ENCODE measurements around the gene CHD6.

CHD6 gene

GRCh38 chr20:41470362-41471095 is 147.6 kb downstream of the CHD6 start:
- ChIA-PET CTCF (no interaction called here), POLR2A (no interaction called here)
- H3K9me3 ChIP-seq (ENCODE audit: control insufficient read depth, insufficient read depth, low read depth, low read length), result no peaks in the 10 kb centered on the region
- no peak overlapping the region for H3K27ac ChIP-seq (ENCODE audit: extremely low read depth, low read depth, low read length)
- TF ChIP-seq ZNF394 (tag by site-specific recombination; IDR thresholded peaks at IDR 0.05; ENCODE audit: borderline replicate concordance) (peak; percentile 57; the same call in 1 of the 2 replicates), PRDM6 (tag by site-specific recombination; IDR thresholded peaks at IDR 0.05) (no peak), ZNF660 (tag by site-specific recombination; IDR thresholded peaks at IDR 0.05) (no peak)
- peaks cover 3 to 62% of the 10 kb centered on the region in 2 experiments; a peak in 2 of 3 replicates for H3K36me3 ChIP-seq (ENCODE audit: control insufficient read depth in 2 of 2, insufficient read depth in 1 of 2, low read length in 2 of 2)
- H3K4me1 ChIP-seq (ENCODE audit: control insufficient read depth, insufficient read depth, low read length), result peaks cover 2% of the 10 kb centered on the region; the same call in 1 of the 2 replicates
- no peak overlapping the region for H3K4me3 ChIP-seq (ENCODE audit: low read depth, low read length)

GRCh38 chr20:41469868-41470267 is 148.3 kb downstream of the CHD6 start:
- CTCF ChIA-PET, result no interaction called here
- no peak overlapping the region for H3K27ac ChIP-seq (ENCODE audit: extremely low read depth, low read depth, low read length)
- H3K9me3 ChIP-seq (ENCODE audit: control insufficient read depth, insufficient read depth, low read depth, low read length), result no peaks in the 10 kb centered on the region
- peaks cover 3 to 63% of the 10 kb centered on the region in 2 experiments; a peak in 2 of 3 replicates for H3K36me3 ChIP-seq (ENCODE audit: control insufficient read depth in 2 of 2, insufficient read depth in 1 of 2, low read length in 2 of 2)
- TF ChIP-seq EGR2 (tag by site-specific recombination; IDR thresholded peaks at IDR 0.05; ENCODE audit: low read depth) (peak; percentile 81), KLF7 (tag by site-specific recombination; IDR thresholded peaks at IDR 0.05; ENCODE audit: borderline replicate concordance) (no peak), ZFHX2 (tag by site-specific recombination; conservative IDR thresholded peaks at IDR 0.05) (peak; percentile 53)
- POLR2A ChIA-PET, result no interaction called here
- no peaks in the 10 kb centered on the region for H3K4me1 ChIP-seq (ENCODE audit: control insufficient read depth, insufficient read depth, low read length)
- no peak overlapping the region for H3K4me3 ChIP-seq (ENCODE audit: low read depth, low read length)

- peaks cover 3 to 69% of the 10 kb centered on the region in 2 experiments; a peak in 2 of 3 replicates for H3K36me3 ChIP-seq (ENCODE audit: control insufficient read depth in 2 of 2, insufficient read depth in 1 of 2, low read length in 2 of 2)
- ChIA-PET CTCF (no interaction called here), POLR2A (no interaction called here)
Observed at GRCh38 chr20:41468994-41469600, 149.1 kb downstream of the CHD6 start.

GRCh38 chr20:41467690-41468089 is 150.5 kb downstream of the CHD6 start:
- CTCF ChIA-PET, result no interaction called here
- Histone ChIP-seq H3K36me3 (ENCODE audit: control insufficient read depth in 2 of 2, insufficient read depth in 1 of 2, low read length in 2 of 2) (peaks cover 3 to 63% of the 10 kb centered on the region in 2 experiments; a peak in 2 of 3 replicates), H3K4me3 (ENCODE audit: low read depth, low read length) (no peak overlapping the region), H3K27ac (ENCODE audit: extremely low read depth, low read depth, low read length) (no peak overlapping the region), H3K4me1 (ENCODE audit: control insufficient read depth, insufficient read depth, low read length) (no peaks in the 10 kb centered on the region), H3K9me3 (ENCODE audit: control insufficient read depth, insufficient read depth, low read depth, low read length) (no peaks in the 10 kb centered on the region)
- POLR2A ChIA-PET, result no interaction called here
- TF ChIP-seq ZNF704 (tag by site-specific recombination; IDR thresholded peaks at IDR 0.05) (no peak), KLF1 (tag by site-specific recombination; IDR thresholded peaks at IDR 0.05) (no peak), REST (tag by site-specific recombination; IDR thresholded peaks at IDR 0.05) (no peak), ZNF501 (tag by site-specific recombination; IDR thresholded peaks at IDR 0.05) (no peak), ZNF571 (tag by site-specific recombination; IDR thresholded peaks at IDR 0.05) (no peak), ZNF48 (tag by site-specific recombination; IDR thresholded peaks at IDR 0.05) (no peak), AEBP2 (tag by site-specific recombination; IDR thresholded peaks at IDR 0.05; ENCODE audit: borderline replicate concordance) (no peak), ZBTB8A (tag by site-specific recombination; IDR thresholded peaks at IDR 0.05) (no peak), ZBTB21 (tag by site-specific recombination; IDR thresholded peaks at IDR 0.05) (no peak), ZNF26 (tag by site-specific recombination; IDR thresholded peaks at IDR 0.05) (no peak)

More at GRCh38 chr20:41468994-41469600, 149.1 kb downstream of the CHD6 start:
- H3K9me3 ChIP-seq (ENCODE audit: control insufficient read depth, insufficient read depth, low read depth, low read length), result no peaks in the 10 kb centered on the region
- H3K27ac ChIP-seq (ENCODE audit: extremely low read depth, low read depth, low read length), result no peak overlapping the region
- H3K4me1 ChIP-seq (ENCODE audit: control insufficient read depth, insufficient read depth, low read length), result no peaks in the 10 kb centered on the region
- TF ChIP-seq ZNF670 (tag by site-specific recombination; IDR thresholded peaks at IDR 0.05; ENCODE audit: low read depth) (no peak), ZNF791 (tag by site-specific recombination; IDR thresholded peaks at IDR 0.05) (no peak), ZNF473 (tag by site-specific recombination; IDR thresholded peaks at IDR 0.05) (no peak)
- no peak overlapping the region for H3K4me3 ChIP-seq (ENCODE audit: low read depth, low read length)
